ENCODE measurements around the gene RBM14. TPM values are rescaled to one million over a fixed set of nuclear protein-coding genes. Genes with fewer than 3 reads are reported as not detected.

The RBM14 gene, protein sequence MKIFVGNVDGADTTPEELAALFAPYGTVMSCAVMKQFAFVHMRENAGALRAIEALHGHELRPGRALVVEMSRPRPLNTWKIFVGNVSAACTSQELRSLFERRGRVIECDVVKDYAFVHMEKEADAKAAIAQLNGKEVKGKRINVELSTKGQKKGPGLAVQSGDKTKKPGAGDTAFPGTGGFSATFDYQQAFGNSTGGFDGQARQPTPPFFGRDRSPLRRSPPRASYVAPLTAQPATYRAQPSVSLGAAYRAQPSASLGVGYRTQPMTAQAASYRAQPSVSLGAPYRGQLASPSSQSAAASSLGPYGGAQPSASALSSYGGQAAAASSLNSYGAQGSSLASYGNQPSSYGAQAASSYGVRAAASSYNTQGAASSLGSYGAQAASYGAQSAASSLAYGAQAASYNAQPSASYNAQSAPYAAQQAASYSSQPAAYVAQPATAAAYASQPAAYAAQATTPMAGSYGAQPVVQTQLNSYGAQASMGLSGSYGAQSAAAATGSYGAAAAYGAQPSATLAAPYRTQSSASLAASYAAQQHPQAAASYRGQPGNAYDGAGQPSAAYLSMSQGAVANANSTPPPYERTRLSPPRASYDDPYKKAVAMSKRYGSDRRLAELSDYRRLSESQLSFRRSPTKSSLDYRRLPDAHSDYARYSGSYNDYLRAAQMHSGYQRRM
- 9.3 and 12.2 TPM in 2 replicates for total RNA-seq (2012; rRNA removed)
- 31.1 and 34.8 TPM in 2 replicates for polyA plus RNA-seq (2012; rRNA removed)
- polyA plus RNA-seq (2012; cell fraction: cytosol; rRNA removed), result 16.4 and 25.6 TPM in 2 replicates
- polyA plus RNA-seq (2012; cell fraction: nucleus; rRNA removed; ENCODE audit: low replicate concordance), result 32.3 and 57.7 TPM in 2 replicates
- percentile 93 among the genes with signal in this experiment for Bru-seq, nascent RNA
- BruChase-seq, experiment 1, labeled RNA remaining after a 6-hour chase, result percentile 98 among the genes with signal in this experiment
- BruChase-seq, experiment 2, labeled RNA remaining after a 2-hour chase, result percentile 98 among the genes with signal in this experiment
- long read RNA-seq, transcript RBM14-201 (3 exons, 2,828 nt), result major isoform, 9 of 18 reads
- long read RNA-seq, partial matches to known transcripts, result 9 of 18 reads
- long read RNA-seq, other reads (novel, unspliced or antisense), result 0 of 18 reads

GRCh38 chr11:66616379-66617154 is at the start of gene RBM14:
Gene RBM14 (plus strand): TSS chr11:66616630. CDS start chr11:66616721, 91 bp downstream.
- Histone ChIP-seq H2BK120ac (ENCODE audit: low read depth, low read length) (peak within 1 kb of the TSS; percentile 73; the same call in 1 of the 2 replicates), H2AFZ (replicated peaks; ENCODE audit: low read length, poor library complexity) (peak within 1 kb of the TSS; percentile 98), H3K9me1 (ENCODE audit: insufficient read depth, low read length) (peaks cover 6% of the 10 kb centered on the region), H3K79me1 (ENCODE audit: low read depth in 1 of 2, low read length in 2 of 2) (peaks cover 5 to 47% of the 10 kb centered on the region in 2 experiments; a peak in 3 of 4 replicates), H2AK9ac (replicated peaks; ENCODE audit: low read depth, low read length, poor library complexity) (peak within 1 kb of the TSS; percentile 97), H3K4me2 (ENCODE audit: low read depth, low read length) (peak within 1 kb of the TSS; percentile 97), H3K56ac (ENCODE audit: extremely low read depth, insufficient read depth, low read length) (peak within 1 kb of the TSS; percentile 83), H4K8ac (ENCODE audit: low read depth in 2 of 2, low read length in 2 of 2) (peak within 1 kb of the TSS; percentile 87 to 96), H2BK20ac (ENCODE audit: low read depth, low read length) (no peak within 1 kb of the TSS), H3K27me3 (ENCODE audit: control insufficient read depth, insufficient read depth, low read length) (no peaks in the 10 kb centered on the region), H2BK15ac (ENCODE audit: low read depth, low read length) (no peak within 1 kb of the TSS), H4K20me1 (ENCODE audit: insufficient read depth, low read length) (peaks cover 51% of the 10 kb centered on the region), H3K23ac (ENCODE audit: low read depth, low read length) (peak within 1 kb of the TSS; percentile 97), H3K4ac (ENCODE audit: low read depth, low read length) (peak within 1 kb of the TSS; percentile 96), H3K18ac (ENCODE audit: low read depth, low read length) (peak within 1 kb of the TSS; percentile 16; the same call in 1 of the 2 replicates), H3K27ac (ENCODE audit: insufficient read depth, low read length) (peak within 1 kb of the TSS; percentile 86), H2BK5ac (ENCODE audit: low read depth, low read length, poor library complexity, severe bottlenecking) (peak within 1 kb of the TSS; percentile 86), H3K9ac (ENCODE audit: low read depth, low read length) (peak within 1 kb of the TSS; percentile 84), H3K9me3 (ENCODE audit: control insufficient read depth, insufficient read depth, low read length) (no peaks in the 10 kb centered on the region), H4K91ac (ENCODE audit: insufficient read depth, low read depth, low read length) (peak within 1 kb of the TSS; percentile 92), H3K14ac (replicated peaks; ENCODE audit: low read depth, low read length) (peak within 1 kb of the TSS; percentile 95), H3K4me1 (ENCODE audit: control insufficient read depth, insufficient read depth, low read length) (peaks cover 2% of the 10 kb centered on the region; the same call in 1 of the 2 replicates), H2AK5ac (ENCODE audit: low read depth, low read length) (peak within 1 kb of the TSS; percentile 97), H3K36me3 (ENCODE audit: control insufficient read depth, insufficient read depth, low read length) (peaks cover 6% of the 10 kb centered on the region; the same call in 1 of the 2 replicates), H3K4me3 (ENCODE audit: insufficient read depth, low read depth, low read length) (peak within 1 kb of the TSS; percentile 65), H4K5ac (ENCODE audit: low read depth, low read length) (peak within 1 kb of the TSS; percentile 66)
- in situ Hi-C loops (cut with MboI; ENCODE audit: low sequenced_read_pairs), result no loop called here
- TF ChIP-seq NFE2L2 (IDR thresholded peaks at IDR 0.05; ENCODE audit: low read depth, low read length) (peak; percentile 7; the same call in 1 of the 2 replicates), MAFK (IDR thresholded peaks at IDR 0.05; ENCODE audit: low read depth, low read length) (no peak), MXI1 (IDR thresholded peaks at IDR 0.05; ENCODE audit: borderline replicate concordance, low read depth, low read length) (peak; percentile 62; the same call in 1 of the 2 replicates), CHD1 (IDR thresholded peaks at IDR 0.05; ENCODE audit: low read depth, low read length) (0 out of 2 replicates have a peak, but pooled peaks have one; percentile 67), CEBPB (IDR thresholded peaks at IDR 0.05; ENCODE audit: low read depth, low read length) (no peak), POLR2A (IDR thresholded peaks at IDR 0.05; ENCODE audit: low read depth, low read length) (peak; percentile 99), SMC3 (IDR thresholded peaks at IDR 0.05; ENCODE audit: low read depth, low read length) (no peak), BHLHE40 (IDR thresholded peaks at IDR 0.05; ENCODE audit: low read depth, low read length) (peak; percentile 60; the same call in 1 of the 2 replicates), RCOR1 (IDR thresholded peaks at IDR 0.05; ENCODE audit: insufficient replicate concordance, low read length) (no peak), MAZ (IDR thresholded peaks at IDR 0.05; ENCODE audit: borderline replicate concordance, low read depth, low read length) (peak; percentile 91), FOS (IDR thresholded peaks at IDR 0.05; ENCODE audit: low read depth, low read length) (peak; percentile 40; the same call in 1 of the 2 replicates)
- TF ChIP-seq, protein P1, sequence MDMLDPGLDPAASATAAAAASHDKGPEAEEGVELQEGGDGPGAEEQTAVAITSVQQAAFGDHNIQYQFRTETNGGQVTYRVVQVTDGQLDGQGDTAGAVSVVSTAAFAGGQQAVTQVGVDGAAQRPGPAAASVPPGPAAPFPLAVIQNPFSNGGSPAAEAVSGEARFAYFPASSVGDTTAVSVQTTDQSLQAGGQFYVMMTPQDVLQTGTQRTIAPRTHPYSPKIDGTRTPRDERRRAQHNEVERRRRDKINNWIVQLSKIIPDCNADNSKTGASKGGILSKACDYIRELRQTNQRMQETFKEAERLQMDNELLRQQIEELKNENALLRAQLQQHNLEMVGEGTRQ (IDR thresholded peaks at IDR 0.05; ENCODE audit: low read depth, low read length), result peak; percentile 5; the same call in 1 of the 2 replicates
- intact Hi-C loops (cut with micrococcal nuclease), result loop anchor here (2.0 kb wide), 1 partner anchor 22 kb away; the partner anchor contains the start of gene RBM4
- 1% methylated on average over 35 of the region's 90 CpGs; no CpG with 5 or more reads in 1 of the 2 experiments for WGBS, 2 experiments (ENCODE audit: extremely low coverage in 2 of 2, insufficient read length in 1 of 2)
- POLR2A ChIA-PET (ENCODE audit: unreplicated experiment), result interaction anchor here (0.5 to 1.6 kb wide), 6 partner anchors 9 to 110 kb away, joined by 3 to 14 read pairs (median 6); partner anchors contain the start of gene RBM4
- dilution Hi-C loops (cut with HindIII; ENCODE audit: low sequenced_read_pairs, unreplicated experiment), result no loop called here
- ATAC-seq (ENCODE audit: low read depth) (peak; percentile 95), DNase-seq (peak; percentile 99)
- no TSS peak for BruUV-seq (replicated peaks)
- CTCF ChIA-PET, result interaction anchor here (0.7 kb wide), 1 partner anchor 20 kb away, joined by 3 read pairs; no protein-coding TSS in a partner anchor

Measured in IMR-90 (cell line).